ENCODE data around the gene NELFE. TPM values are rescaled to one million over a fixed set of nuclear protein-coding genes. Genes with fewer than 3 reads are reported as not detected.
"Not testable (repeated sequence)": the region's sequence is repeated elsewhere in the genome, so short reads cannot be mapped to it uniquely, and the experiment has no call there.

Gene NELFE
- total RNA-seq, 1 experiment from 2014 or later, result 90.7 TPM

- intact Hi-C loops (cut with micrococcal nuclease), result no loop called here
- peak; percentile 65 for DNase-seq (ENCODE audit: unreplicated experiment)
- TF ChIP-seq CTCF (IDR thresholded peaks at IDR 0.05; ENCODE audit: unreplicated experiment), result no peak
- Mint-ChIP-seq H3K4me3 (ENCODE audit: unreplicated experiment) (no peak overlapping the region), H3K9me3 (ENCODE audit: unreplicated experiment) (no peaks in the 10 kb centered on the region), H3K36me3 (ENCODE audit: insufficient read depth, unreplicated experiment) (no peaks in the 10 kb centered on the region), H3K27me3 (ENCODE audit: insufficient read depth, unreplicated experiment) (no peaks in the 10 kb centered on the region), H3K4me1 (ENCODE audit: insufficient read depth, unreplicated experiment) (peaks cover 20% of the 10 kb centered on the region), H3K27ac (ENCODE audit: low read depth, unreplicated experiment) (no peak overlapping the region)
- CTCF ChIA-PET, result interaction anchor here (0.8 to 4.8 kb wide), 3 partner anchors 13 to 45 kb away, joined by 3 to 32 read pairs (median 5); no protein-coding TSS in a partner anchor
- POLR2A ChIA-PET, result interaction anchor here (0.6 to 1.7 kb wide), 14 partner anchors 10 to 221 kb away, joined by 3 to 5 read pairs (median 4); partner anchors contain the start of genes ATF6B, DXO, EHMT2 and NEU1
- BruUV-seq (replicated peaks), result no TSS peak
Observed at GRCh38 chr6:31907158-31907813, 51.5 kb downstream of the NELFE start.

GRCh38 chr6:31906727-31907126 lies 52.0 kb downstream of the NELFE start:
- intact Hi-C loops (cut with micrococcal nuclease); H3K27me3 Mint-ChIP-seq (ENCODE audit: insufficient read depth, unreplicated experiment); H3K36me3 Mint-ChIP-seq (ENCODE audit: insufficient read depth, unreplicated experiment); H3K9me3 Mint-ChIP-seq (ENCODE audit: unreplicated experiment); H3K27ac Mint-ChIP-seq (ENCODE audit: low read depth, unreplicated experiment); H3K4me3 Mint-ChIP-seq (ENCODE audit: unreplicated experiment); DNase-seq (ENCODE audit: unreplicated experiment); BruUV-seq (replicated peaks): not testable (repeated sequence)
- H3K4me1 Mint-ChIP-seq (ENCODE audit: insufficient read depth, unreplicated experiment), result peaks cover 18% of the 10 kb centered on the region
- ChIA-PET CTCF (interaction anchor here (1.0 to 4.8 kb wide), 2 partner anchors 14 to 45 kb away, joined by 5 to 32 read pairs; no protein-coding TSS in a partner anchor), POLR2A (interaction anchor here (0.6 to 1.7 kb wide), 7 partner anchors 13 to 65 kb away, joined by 3 to 5 read pairs (median 4); partner anchors contain the start of genes DXO and NEU1)

GRCh38 chr6:31906122-31906521 lies 52.6 kb downstream of the NELFE start:
- Mint-ChIP-seq H3K4me1 (ENCODE audit: insufficient read depth, unreplicated experiment) (peaks cover 18% of the 10 kb centered on the region), H3K36me3 (ENCODE audit: insufficient read depth, unreplicated experiment) (no peaks in the 10 kb centered on the region), H3K9me3 (ENCODE audit: unreplicated experiment) (no peaks in the 10 kb centered on the region), H3K27ac (ENCODE audit: low read depth, unreplicated experiment) (no peak overlapping the region), H3K4me3 (ENCODE audit: unreplicated experiment) (no peak overlapping the region), H3K27me3 (ENCODE audit: insufficient read depth, unreplicated experiment) (no peaks in the 10 kb centered on the region)
- CTCF ChIA-PET, result interaction anchor here (1.7 kb wide), 1 partner anchor 46 kb away, joined by 7 read pairs; no protein-coding TSS in a partner anchor
- BruUV-seq (replicated peaks), result no TSS peak
- DNase-seq (ENCODE audit: unreplicated experiment), result no peak
- intact Hi-C loops (cut with micrococcal nuclease), result no loop called here
- POLR2A ChIA-PET, result interaction anchor here (0.8 to 1.6 kb wide), 3 partner anchors 14 to 50 kb away, joined by 3 to 4 read pairs (median 3); no protein-coding TSS in a partner anchor
- no peak for TF ChIP-seq CTCF (IDR thresholded peaks at IDR 0.05; ENCODE audit: unreplicated experiment)

GRCh38 chr6:31905041-31905440 lies 53.7 kb downstream of the NELFE start:
- no peaks in the 10 kb centered on the region for H3K27me3 Mint-ChIP-seq (ENCODE audit: insufficient read depth, unreplicated experiment)
- TF ChIP-seq CTCF (IDR thresholded peaks at IDR 0.05; ENCODE audit: unreplicated experiment), result no peak
- ChIA-PET CTCF (interaction anchor here (1.0 to 1.7 kb wide), 2 partner anchors 16 to 47 kb away, joined by 4 to 7 read pairs; no protein-coding TSS in a partner anchor), POLR2A (interaction anchor here (0.6 to 1.7 kb wide), 4 partner anchors 13 to 1563 kb away, joined by 3 to 5 read pairs (median 4); partner anchors contain the start of genes DXO, NELFE and SKIC2)
- no peak overlapping the region for H3K4me3 Mint-ChIP-seq (ENCODE audit: unreplicated experiment)
- H3K27ac Mint-ChIP-seq (ENCODE audit: low read depth, unreplicated experiment), result no peak overlapping the region
- peaks cover 14% of the 10 kb centered on the region for H3K4me1 Mint-ChIP-seq (ENCODE audit: insufficient read depth, unreplicated experiment)
- no TSS peak for BruUV-seq (replicated peaks)
- intact Hi-C loops (cut with micrococcal nuclease), result no loop called here
- H3K9me3 Mint-ChIP-seq (ENCODE audit: unreplicated experiment), result no peaks in the 10 kb centered on the region
- H3K36me3 Mint-ChIP-seq (ENCODE audit: insufficient read depth, unreplicated experiment), result no peaks in the 10 kb centered on the region
- no peak for DNase-seq (ENCODE audit: unreplicated experiment)

Data from MCF 10A (cell line).